Measurements from ENCODE around the gene BRCA2. TPM values are rescaled to one million over a fixed set of nuclear protein-coding genes. Genes with fewer than 3 reads are reported as not detected.

Gene BRCA2
- total and polyA plus RNA-seq, 9 of the 15 experiments (the other 6 are each of a cell fraction or from before 2014, with no cell fraction given): 4.1 to 17.3 (median 5.8) TPM

GRCh38 chr13:32383836-32384618 lies 68.7 kb downstream of the BRCA2 start (continued):
- TF ChIP-seq PRDM10 (IDR thresholded peaks at IDR 0.05; ENCODE audit: partially characterized antibody) (no peak), CHD2 (IDR thresholded peaks at IDR 0.05; ENCODE audit: low read depth, low read length) (no peak), ZFP1 (CRISPR knock-in tag; IDR thresholded peaks at IDR 0.05) (no peak), NR3C1 (CRISPR knock-in tag; IDR thresholded peaks at IDR 0.05) (no peak), POLR2G (IDR thresholded peaks at IDR 0.05; ENCODE audit: low read depth, low read length) (no peak), TSHZ1 (CRISPR knock-in tag; IDR thresholded peaks at IDR 0.05) (no peak), GMEB1 (CRISPR knock-in tag; IDR thresholded peaks at IDR 0.05) (no peak), MEIS2 (IDR thresholded peaks at IDR 0.05; ENCODE audit: partially characterized antibody) (peak; percentile 55), PTTG1 (tag; IDR thresholded peaks at IDR 0.05; ENCODE audit: low read depth) (no peak), CEBPB (tag; IDR thresholded peaks at IDR 0.05) (no peak), ZNF77 (CRISPR knock-in tag; IDR thresholded peaks at IDR 0.05) (no peak), SP2 (IDR thresholded peaks at IDR 0.05; ENCODE audit: extremely low read depth, low read depth, low read length, poor library complexity, severe bottlenecking) (no peak), RNF2 (IDR thresholded peaks at IDR 0.05) (no peak), TCF3 (CRISPR knock-in tag; IDR thresholded peaks at IDR 0.05) (no peak)
